ENCODE measurements around the gene NRIP1.
A peak's percentile ranks its signal among the peaks of the same experiment; 100 is the strongest.

Gene NRIP1

GRCh38 chr21:15064576-15065391, at the start of gene NRIP1:
TSS of gene NRIP1 (minus strand) at chr21:15065000. CDS start at chr21:14968192, 96,808 bp downstream.
- peak; percentile 70 for DNase-seq

GRCh38 chr21:15112858-15113257, 48.1 kb upstream of the NRIP1 start:
- DNase-seq = no peak

DNA sequence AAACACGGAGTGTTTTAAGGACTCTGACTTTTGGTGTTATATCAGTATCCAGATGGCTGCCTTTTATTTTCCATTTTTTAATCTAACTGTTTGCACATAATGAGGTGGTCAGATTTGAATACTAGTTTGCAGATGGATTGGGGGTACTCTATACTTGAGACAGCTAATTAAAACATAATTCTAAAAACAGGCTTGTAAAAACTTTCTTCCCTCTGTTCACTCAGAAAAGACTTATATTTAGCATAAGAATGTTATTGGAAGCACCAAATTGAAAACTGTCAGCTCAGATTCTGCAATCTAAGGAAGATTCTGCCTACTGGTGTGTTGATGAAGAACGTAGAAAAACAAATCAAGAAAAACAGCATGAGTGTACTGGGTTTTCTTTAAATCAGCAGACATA, 44.0 kb upstream of the NRIP1 start:
- DNase-seq = no peak

DNA sequence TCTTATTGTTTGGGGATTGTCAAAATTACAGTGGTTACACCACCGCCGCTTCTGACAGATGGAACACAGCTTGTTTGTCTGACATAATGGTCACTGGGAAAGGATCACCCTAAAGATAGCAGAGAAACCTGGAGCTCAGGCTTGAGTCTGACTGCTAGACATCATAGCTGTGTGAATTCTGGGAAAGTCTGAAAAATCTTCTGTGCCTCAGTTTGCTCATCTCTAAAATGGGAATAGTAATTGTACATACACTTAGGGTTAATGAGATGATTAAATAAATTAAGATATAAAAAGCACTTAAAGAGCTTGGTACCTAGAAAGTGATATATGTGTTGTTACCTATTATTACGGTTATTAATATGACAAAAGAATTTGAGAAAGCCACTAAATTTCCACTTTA, 39.7 kb upstream of the NRIP1 start:
- no peak for DNase-seq

DNA sequence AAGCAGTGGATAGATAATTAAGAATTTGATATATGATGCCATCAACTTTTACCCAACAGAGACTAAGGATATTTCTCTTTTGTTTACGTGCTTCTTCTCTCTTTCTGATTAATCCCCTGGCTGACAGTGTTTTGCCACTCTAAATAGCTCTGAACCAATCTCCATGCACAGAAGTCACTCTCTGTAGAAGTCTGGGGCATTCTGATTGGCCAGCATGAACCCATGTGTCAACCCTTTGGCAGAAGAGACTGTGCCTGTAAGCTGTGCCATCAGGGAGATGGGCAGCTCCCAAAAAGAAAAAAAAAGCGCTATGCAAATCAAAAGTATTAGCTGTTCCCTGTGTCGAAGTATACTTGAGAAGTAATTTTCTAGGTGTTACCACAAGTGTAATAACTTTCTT, 34.1 kb upstream of the NRIP1 start:
- no peak for DNase-seq

- no peak for DNase-seq
Measured at GRCh38 chr21:15098181-15098580, 33.4 kb upstream of the NRIP1 start.

- no peak for DNase-seq
Measured at GRCh38 chr21:15097580-15097979, 32.8 kb upstream of the NRIP1 start.

DNA sequence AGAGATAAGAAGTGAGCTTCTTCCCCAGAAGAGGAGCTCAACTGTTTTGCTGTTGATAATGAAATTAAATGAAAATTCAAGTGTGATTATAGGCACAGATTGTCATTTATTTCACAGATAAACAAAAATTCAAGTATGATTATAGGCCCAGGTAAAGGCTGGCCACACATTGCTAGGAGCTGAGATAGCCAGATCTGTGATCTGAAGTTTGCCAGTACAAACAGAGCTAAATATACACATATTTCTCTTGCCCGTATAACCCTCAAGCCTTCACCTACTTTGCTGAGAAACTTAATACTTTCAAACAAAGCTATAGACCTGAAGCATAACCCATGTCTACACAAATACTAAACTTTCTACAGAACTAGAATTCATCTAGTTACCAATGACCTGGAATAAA, 31.3 kb upstream of the NRIP1 start:
- DNase-seq = no peak

- no peak for DNase-seq
Measured at GRCh38 chr21:15095326-15095725, 30.5 kb upstream of the NRIP1 start.

GRCh38 chr21:15094706-15095105, 29.9 kb upstream of the NRIP1 start:
- DNase-seq = no peak

DNA sequence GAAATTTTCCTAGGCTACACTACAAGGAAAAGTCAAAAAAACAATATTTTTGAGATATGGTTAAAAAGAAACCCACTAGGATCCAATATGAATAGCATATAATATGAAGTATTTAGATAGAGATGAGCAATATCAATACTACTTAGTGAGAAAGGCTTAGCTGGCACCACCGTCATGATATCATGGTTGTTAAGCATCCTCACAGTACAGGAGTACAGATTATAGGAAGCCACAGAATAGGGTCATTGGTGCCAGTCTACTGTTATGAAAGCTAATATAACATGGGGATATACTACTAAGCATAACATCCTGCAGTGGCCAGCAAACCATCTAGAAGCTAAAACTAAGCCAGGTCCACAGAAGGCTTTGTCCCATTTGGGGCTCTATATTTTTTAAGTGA, 28.4 kb upstream of the NRIP1 start:
- no peak for DNase-seq

GRCh38 chr21:15092745-15093144, 27.9 kb upstream of the NRIP1 start:
- DNase-seq = no peak

GRCh38 chr21:15090390-15090789, 25.6 kb upstream of the NRIP1 start:
- no peak for DNase-seq

GRCh38 chr21:15088488-15088887, 23.7 kb upstream of the NRIP1 start:
- DNase-seq = no peak

DNA sequence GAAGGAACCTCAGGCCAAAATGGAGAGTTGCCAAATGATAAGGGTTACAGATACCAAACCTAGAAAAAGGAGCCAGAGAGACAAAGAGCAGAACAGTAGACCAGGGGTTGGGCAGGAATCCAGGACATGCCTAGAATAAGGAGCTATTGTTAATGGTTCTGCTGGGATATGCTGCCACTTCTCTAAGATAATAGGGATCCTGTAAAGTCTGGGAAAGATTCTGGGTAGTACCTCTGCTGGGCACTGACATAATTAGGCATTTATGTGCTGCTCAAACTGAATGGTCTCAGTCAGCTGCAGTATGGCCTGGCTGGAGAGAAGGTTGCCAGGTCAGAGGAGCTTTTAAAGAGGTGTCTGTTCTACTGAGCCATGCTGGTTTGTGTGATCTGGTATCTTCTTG, 19.9 kb upstream of the NRIP1 start:
- no peak for DNase-seq

DNA sequence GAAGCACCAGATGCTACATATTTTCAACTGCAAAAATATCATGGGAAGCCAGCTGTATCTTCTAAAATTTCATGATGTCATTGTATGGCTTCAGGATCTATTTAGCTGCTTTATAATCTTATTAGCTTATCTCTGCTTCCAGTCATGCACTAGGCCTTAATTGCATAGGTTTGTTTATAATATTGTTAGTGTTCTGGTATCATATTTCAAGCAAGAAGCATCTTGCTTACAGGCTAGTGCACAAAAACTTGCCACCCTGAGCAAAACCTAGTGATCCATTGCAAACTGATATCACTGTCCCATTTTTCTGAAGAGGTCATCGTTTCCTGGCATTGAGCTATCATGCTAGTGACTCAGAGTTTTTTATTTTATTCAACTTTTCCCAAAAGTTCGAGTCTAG, 15.7 kb upstream of the NRIP1 start:
- no peak for DNase-seq

DNA sequence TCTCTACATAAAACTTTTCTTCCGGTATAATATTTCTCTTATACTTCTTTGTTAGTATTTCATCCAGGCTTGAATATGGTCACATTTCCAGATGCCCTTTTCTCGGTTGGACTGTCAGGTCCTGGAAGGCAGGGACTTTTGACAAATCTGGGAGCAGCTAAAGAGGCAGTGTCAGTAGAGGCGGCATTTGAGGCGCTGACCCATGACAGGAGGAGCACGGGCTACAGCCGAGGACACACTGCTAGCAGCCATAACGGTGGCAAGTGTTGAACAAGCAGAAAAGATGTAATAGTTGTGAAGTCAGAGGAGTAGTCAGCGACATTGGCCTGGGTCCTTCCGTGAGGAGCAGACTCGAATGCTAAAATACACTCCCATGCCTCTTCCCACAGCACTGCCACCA, 14.5 kb upstream of the NRIP1 start:
- no peak for DNase-seq

DNA sequence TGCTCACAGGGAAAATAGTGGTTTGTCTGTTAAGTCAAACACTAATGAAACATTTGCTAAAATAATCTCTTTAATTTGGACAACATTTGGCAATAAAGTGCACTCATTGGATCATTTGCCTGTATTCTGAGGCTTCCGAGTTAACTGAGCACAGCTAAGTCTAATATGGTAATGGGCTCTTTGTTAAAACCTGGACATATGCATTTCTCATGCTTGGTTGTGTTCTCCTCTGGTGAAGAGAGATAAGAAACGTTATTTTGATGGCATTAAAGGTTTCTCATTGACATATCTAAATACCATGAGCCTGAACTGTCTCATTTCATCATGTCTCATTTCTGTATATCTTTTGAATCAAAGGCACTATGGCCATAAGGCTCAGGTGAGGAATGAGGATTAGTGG, 13.4 kb upstream of the NRIP1 start:
- DNase-seq = no peak

DNA sequence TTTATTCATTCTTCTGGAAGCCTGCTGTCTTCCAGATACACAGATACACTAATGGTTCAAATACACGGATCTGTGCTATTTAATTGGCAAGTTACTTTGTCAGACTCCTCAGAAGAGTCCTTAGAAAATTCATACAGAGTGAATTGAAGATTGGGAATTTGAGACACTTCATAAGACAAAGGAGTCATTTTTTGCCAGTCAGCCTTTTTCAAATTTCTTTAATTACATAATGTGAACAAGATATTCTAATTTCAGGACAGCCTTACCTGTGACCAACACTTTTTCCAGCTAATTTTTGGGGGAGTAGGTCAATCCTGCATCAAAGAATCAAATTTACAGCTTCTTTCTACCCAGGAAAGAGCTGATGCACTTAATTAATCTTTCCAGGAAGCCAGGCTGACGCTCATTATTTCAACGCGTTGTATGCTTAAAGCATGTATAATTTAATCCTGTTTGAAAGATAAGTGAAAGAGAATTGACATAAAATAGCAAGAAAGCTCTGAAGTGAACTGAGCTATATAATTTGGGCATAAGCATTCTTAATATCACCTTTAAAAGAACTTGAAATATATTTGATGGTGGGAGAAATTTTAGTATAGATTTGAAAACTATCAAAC, 12.8 kb upstream of the NRIP1 start:
- no peak for DNase-seq

DNA sequence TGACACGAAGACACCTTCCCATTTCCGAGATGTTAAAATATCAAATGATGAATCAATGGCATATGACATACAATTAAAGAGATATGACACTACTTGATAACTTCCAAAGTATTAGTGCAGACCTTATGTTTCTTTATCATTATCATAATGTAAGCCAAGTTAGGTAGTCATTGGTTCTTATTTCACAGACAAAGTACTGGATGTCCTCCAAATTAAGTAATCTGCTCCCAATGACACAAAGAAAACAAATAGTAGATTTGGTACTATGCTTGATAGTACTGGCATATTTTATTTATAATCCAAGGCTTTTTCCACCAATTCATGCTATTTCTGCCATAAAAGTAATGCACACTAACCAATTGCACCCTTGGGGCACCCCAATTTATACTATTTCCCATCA, 11.9 kb upstream of the NRIP1 start:
- DNase-seq = no peak

DNA sequence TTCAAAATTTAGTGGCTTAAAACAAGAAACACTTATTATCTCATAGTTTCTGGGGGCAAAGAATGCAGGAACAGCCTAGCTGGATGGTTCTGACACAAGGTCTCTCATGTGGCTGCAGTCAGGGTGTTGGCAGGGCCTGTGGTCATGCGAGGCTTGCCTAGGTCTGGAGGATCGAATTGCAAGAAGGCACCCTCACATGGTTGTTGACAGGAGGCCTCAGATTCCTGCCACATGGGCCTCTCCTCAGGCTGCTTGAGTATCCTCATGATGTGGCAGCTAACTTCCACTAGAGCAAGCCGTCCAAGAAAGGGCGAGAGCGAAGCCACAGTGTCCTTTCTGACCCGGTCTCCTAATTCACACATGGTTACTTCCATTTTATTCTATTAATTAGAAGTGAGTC, 6.2 kb upstream of the NRIP1 start:
- no peak for DNase-seq

DNA sequence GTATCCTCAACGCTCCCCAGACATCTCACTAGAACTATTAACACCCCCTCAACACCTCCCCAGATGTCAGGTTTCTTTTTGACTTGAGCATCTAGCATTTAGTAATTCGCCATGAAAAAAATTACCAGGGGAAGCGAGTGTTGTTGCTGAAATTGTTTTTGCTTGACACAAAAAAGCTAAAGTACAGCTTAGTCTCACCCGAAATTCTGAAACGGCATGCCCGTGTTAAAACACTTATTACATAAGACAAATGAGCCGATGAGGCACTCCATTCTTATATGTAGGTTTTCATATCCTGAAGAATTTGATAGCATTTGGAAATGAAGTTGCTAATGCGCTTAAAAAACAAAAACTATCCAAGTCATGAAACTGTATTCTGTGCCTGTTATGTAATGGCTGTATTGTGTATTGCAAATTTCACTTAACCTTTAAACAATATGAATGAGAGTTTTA, 1.3 kb upstream of the NRIP1 start:
- DNase-seq = no peak

- DNase-seq = peak; percentile 61
Measured at GRCh38 chr21:15065392-15066122, 757 bp upstream of the NRIP1 start.
